AG04450 (cell line): ENCODE results near the gene KCNK2. TPM values are rescaled to one million over a fixed set of nuclear protein-coding genes. Genes with fewer than 3 reads are reported as not detected.

ENCODE experiments used
- CTCF ChIA-PET: fragments of 300-600, 350-600 bp; formaldehyde crosslinking; extraction: SDS; loops from one replicate; lab custom pipeline; 2022; ENCODE audit warnings: antibody characterized with exemption, inconsistent platforms; lab: Charles Lee
- POLR2A ChIA-PET: fragments of 350-600 bp; formaldehyde crosslinking; extraction: SDS; loops from one replicate; lab custom pipeline; 2021; ENCODE audit warnings: antibody characterized with exemption, inconsistent platforms; lab: Yijun Ruan, JAX
- DNase-seq: peaks from one replicate; pipeline ENCODE4 v3.0.0-alpha.2; 2011; ENCODE audit warnings: low read depth, low spot score
- H3K27ac ChIP-seq: one replicate; pipeline ENCODE4 v1.5.1; 2012; ENCODE audit warnings: low read depth, low read length, control low read depth
- H3K27me3 ChIP-seq: one replicate; pipeline ENCODE4 v1.6.0; 2012; ENCODE audit warnings: low read length; ENCODE audit not compliant: control insufficient read depth, insufficient read depth
- H3K4me3 ChIP-seq: 2 replicates; pipeline ENCODE4 v1.5.1; 2011; ENCODE audit warnings: mild to moderate bottlenecking, low read depth, low read length, control low read depth
- H3K9me3 ChIP-seq: 2 replicates; pipeline ENCODE4 v1.5.1; 2012; ENCODE audit warnings: low read length; ENCODE audit not compliant: control insufficient read depth, insufficient read depth
- CTCF ChIP-seq: IDR thresholded peaks from 2 replicates; pipeline ENCODE4 v1.5.1; 2011; ENCODE audit warnings: low read depth, low read length, control low read depth, inconsistent platforms
- polyA plus RNA-seq: library from polyadenylated mRNA; depleted of rRNA; stranded (reverse); fragments of >200 nt; gene quantifications from 2 replicates; pipeline ENCODE4 v1.2.3, GENCODE V29; 2011

The KCNK2 gene
- polyA plus RNA-seq, 1 experiment = 22.8 TPM

- POLR2A ChIA-PET = no interaction called here
- TF ChIP-seq CTCF = no peak
- H3K27ac ChIP-seq = no peak overlapping the region
- no peak for DNase-seq
- no peaks in the 10 kb centered on the region for H3K27me3 ChIP-seq
- no peaks in the 10 kb centered on the region for H3K9me3 ChIP-seq
- no peak overlapping the region for H3K4me3 ChIP-seq
- CTCF ChIA-PET = no interaction called here
Measured at GRCh38 chr1:215251428-215251827, 168.9 kb downstream of the KCNK2 start.

- H3K27ac ChIP-seq = no peak overlapping the region
- no peak for TF ChIP-seq CTCF
- no peaks in the 10 kb centered on the region for H3K9me3 ChIP-seq
- H3K27me3 ChIP-seq = no peaks in the 10 kb centered on the region
- ChIA-PET CTCF (no interaction called here), POLR2A (no interaction called here)
- no peak overlapping the region for H3K4me3 ChIP-seq
- DNase-seq = no peak
Measured at GRCh38 chr1:215252164-215252563, 169.6 kb downstream of the KCNK2 start.

GRCh38 chr1:215256936-215257679, 174.6 kb downstream of the KCNK2 start:
- CTCF ChIA-PET = interaction anchor here (1.2 kb wide), 1 partner anchor 10 kb away, joined by 3 read pairs; no protein-coding TSS in a partner anchor
- no peak overlapping the region for H3K27ac ChIP-seq
- no peak overlapping the region for H3K4me3 ChIP-seq
- POLR2A ChIA-PET = no interaction called here
- H3K9me3 ChIP-seq = no peaks in the 10 kb centered on the region; the same call in 1 of the 2 replicates
- DNase-seq = no peak
- TF ChIP-seq CTCF = no peak
- no peaks in the 10 kb centered on the region for H3K27me3 ChIP-seq

- POLR2A ChIA-PET = no interaction called here
Measured at GRCh38 chr1:215260711-215261110, 178.2 kb downstream of the KCNK2 start.

More at GRCh38 chr1:215260711-215261110, 178.2 kb downstream of the KCNK2 start:
- CTCF ChIA-PET = no interaction called here
- DNase-seq = no peak
- Histone ChIP-seq H3K27me3 (no peaks in the 10 kb centered on the region), H3K27ac (no peak overlapping the region), H3K9me3 (no peaks in the 10 kb centered on the region; the same call in 1 of the 2 replicates), H3K4me3 (no peak overlapping the region)
- no peak for TF ChIP-seq CTCF
